ENCODE data around the gene ACP5.

DNA sequence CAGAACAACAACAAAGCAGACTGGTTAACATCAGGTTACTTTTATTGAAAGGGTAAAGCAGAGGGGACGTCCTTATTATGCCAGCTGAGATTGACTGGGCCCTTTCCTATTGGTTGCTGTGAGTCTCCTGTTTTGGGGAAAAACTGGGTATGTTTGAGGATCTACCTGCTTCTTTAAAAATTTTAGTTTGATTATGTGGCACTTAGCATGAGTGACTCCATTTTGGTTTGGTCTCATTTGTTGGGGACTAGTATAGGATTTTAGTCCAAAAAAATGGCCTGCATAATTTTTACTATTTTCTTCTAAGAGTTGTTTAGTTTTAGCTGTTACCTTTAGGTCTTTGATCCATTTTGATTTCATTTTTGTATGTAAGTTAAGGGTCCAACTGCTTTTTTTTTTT, 34.3 kb upstream of the ACP5 start:
- TF ChIP-seq, protein P1, sequence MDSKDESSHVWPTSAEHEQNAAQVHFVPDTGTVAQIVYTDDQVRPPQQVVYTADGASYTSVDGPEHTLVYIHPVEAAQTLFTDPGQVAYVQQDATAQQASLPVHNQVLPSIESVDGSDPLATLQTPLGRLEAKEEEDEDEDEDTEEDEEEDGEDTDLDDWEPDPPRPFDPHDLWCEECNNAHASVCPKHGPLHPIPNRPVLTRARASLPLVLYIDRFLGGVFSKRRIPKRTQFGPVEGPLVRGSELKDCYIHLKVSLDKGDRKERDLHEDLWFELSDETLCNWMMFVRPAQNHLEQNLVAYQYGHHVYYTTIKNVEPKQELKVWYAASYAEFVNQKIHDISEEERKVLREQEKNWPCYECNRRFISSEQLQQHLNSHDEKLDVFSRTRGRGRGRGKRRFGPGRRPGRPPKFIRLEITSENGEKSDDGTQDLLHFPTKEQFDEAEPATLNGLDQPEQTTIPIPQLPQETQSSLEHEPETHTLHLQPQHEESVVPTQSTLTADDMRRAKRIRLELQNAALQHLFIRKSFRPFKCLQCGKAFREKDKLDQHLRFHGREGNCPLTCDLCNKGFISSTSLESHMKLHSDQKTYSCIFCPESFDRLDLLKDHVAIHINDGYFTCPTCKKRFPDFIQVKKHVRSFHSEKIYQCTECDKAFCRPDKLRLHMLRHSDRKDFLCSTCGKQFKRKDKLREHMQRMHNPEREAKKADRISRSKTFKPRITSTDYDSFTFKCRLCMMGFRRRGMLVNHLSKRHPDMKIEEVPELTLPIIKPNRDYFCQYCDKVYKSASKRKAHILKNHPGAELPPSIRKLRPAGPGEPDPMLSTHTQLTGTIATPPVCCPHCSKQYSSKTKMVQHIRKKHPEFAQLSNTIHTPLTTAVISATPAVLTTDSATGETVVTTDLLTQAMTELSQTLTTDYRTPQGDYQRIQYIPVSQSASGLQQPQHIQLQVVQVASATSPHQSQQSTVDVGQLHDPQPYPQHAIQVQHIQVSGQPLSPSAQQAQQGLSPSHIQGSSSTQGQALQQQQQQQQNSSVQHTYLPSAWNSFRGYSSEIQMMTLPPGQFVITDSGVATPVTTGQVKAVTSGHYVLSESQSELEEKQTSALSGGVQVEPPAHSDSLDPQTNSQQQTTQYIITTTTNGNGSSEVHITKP (tag by site-specific recombination; IDR thresholded peaks at IDR 0.05): no peak
- TF ChIP-seq, protein P2, sequence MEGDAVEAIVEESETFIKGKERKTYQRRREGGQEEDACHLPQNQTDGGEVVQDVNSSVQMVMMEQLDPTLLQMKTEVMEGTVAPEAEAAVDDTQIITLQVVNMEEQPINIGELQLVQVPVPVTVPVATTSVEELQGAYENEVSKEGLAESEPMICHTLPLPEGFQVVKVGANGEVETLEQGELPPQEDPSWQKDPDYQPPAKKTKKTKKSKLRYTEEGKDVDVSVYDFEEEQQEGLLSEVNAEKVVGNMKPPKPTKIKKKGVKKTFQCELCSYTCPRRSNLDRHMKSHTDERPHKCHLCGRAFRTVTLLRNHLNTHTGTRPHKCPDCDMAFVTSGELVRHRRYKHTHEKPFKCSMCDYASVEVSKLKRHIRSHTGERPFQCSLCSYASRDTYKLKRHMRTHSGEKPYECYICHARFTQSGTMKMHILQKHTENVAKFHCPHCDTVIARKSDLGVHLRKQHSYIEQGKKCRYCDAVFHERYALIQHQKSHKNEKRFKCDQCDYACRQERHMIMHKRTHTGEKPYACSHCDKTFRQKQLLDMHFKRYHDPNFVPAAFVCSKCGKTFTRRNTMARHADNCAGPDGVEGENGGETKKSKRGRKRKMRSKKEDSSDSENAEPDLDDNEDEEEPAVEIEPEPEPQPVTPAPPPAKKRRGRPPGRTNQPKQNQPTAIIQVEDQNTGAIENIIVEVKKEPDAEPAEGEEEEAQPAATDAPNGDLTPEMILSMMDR (tag by site-specific recombination; IDR thresholded peaks at IDR 0.05): no peak
- TF ChIP-seq PRDM1 (tag by site-specific recombination; IDR thresholded peaks at IDR 0.05): no peak
